HG02870 (cell line): ENCODE measurements around the gene DNASE1L1.

Experiments
- ATAC-seq: cut with Tn5 transposase; IDR thresholded peaks from one replicate; pipeline ENCODE4 v1.9.1; 2021; ENCODE audit warnings: mild to moderate bottlenecking, moderate library complexity; ENCODE audit not compliant: unreplicated experiment

The DNASE1L1 gene

GRCh38 chrX:154409222-154409871 is at the start of gene DNASE1L1:
Gene DNASE1L1 (minus strand): TSS chrX:154409254. CDS start chrX:154405568, 3,686 bp downstream.
- no peak for ATAC-seq

- no peak for ATAC-seq
These were observed 49.3 kb upstream of the DNASE1L1 start, which contains the start of gene PLXNA3 for GRCh38 chrX:154458116-154458953. Gene PLXNA3 (plus strand): TSS chrX:154458281. CDS start chrX:154460184, 1,903 bp downstream.

GRCh38 chrX:154457491-154458115 is 48.5 kb upstream of the DNASE1L1 start:
- ATAC-seq: no peak

- no peak for ATAC-seq
These were observed 43.8 kb upstream of the DNASE1L1 start for GRCh38 chrX:154452823-154453222.

GRCh38 chrX:154450312-154450711 is 41.3 kb upstream of the DNASE1L1 start:
- ATAC-seq: no peak

GRCh38 chrX:154449618-154450017 is 40.6 kb upstream of the DNASE1L1 start:
- no peak for ATAC-seq

GRCh38 chrX:154448484-154448883 is 39.4 kb upstream of the DNASE1L1 start:
- no peak for ATAC-seq

- ATAC-seq: no peak
These were observed 37.4 kb upstream of the DNASE1L1 start for GRCh38 chrX:154446430-154446829.

- ATAC-seq: no peak
These were observed 36.7 kb upstream of the DNASE1L1 start for GRCh38 chrX:154445776-154446175.

- ATAC-seq: no peak
These were observed 35.7 kb upstream of the DNASE1L1 start for GRCh38 chrX:154444755-154445246.

GRCh38 chrX:154443992-154444754 is 35.1 kb upstream of the DNASE1L1 start, which contains the start of gene FAM50A:
Gene FAM50A (plus strand): TSS chrX:154444141. CDS start chrX:154444236, 95 bp downstream.
- peak; percentile 59 for ATAC-seq

- no peak for ATAC-seq
These were observed 34.4 kb upstream of the DNASE1L1 start for GRCh38 chrX:154443479-154443910.

- no peak for ATAC-seq
These were observed 33.1 kb upstream of the DNASE1L1 start for GRCh38 chrX:154441984-154442707.

GRCh38 chrX:154441564-154441963 is 32.5 kb upstream of the DNASE1L1 start:
- ATAC-seq: no peak

- no peak for ATAC-seq
These were observed 31.7 kb upstream of the DNASE1L1 start for GRCh38 chrX:154440623-154441357.

- ATAC-seq: no peak
These were observed 30.8 kb upstream of the DNASE1L1 start for GRCh38 chrX:154439841-154440240.

- no peak for ATAC-seq
These were observed 29.2 kb upstream of the DNASE1L1 start for GRCh38 chrX:154437971-154438893.
